Activated CD4-positive, alpha-beta T cell treated with anti-CD3 and anti-CD28 coated beads for 4 hours (primary cell): ENCODE data around the gene C6orf141.

Source experiments
- DNase-seq, 2 donors: peaks; one replicate each; pipeline ENCODE4 v3.0.0-alpha.2; 2020

Gene C6orf141

DNA sequence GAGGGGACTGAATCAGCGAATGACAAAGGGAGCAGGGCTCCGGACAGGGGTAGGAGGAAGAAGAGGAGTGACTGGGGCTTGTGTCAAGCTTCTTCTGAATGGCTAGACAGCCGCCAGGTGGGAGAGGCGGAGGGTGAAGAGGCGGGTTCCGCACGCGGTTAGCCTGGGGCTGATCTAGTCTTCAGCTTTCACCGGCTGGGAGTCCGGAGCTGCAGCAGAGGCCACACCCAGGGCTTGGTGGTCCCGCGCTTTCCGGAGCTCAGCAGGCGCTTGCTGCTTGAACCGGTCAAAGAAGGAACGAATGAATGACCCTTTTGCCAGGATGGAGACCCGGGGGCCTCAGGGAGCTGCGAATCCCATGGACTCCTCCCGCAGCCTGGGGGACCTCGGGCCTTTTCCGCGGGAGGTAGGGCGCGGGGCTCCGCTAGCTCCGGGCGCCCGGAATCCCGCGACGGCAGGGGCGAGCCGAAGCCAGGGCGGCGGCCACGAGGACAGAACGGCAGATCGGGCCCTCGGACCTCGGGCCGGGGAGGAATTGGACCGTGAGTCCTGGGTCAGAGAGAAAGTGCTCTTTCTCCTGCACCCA, at the start of gene C6orf141:
TSS of gene C6orf141 (plus strand) at position 177 of the 586 bp plus-strand sequence. CDS start at position 302, 125 bp downstream.
- no peak for DNase-seq

- DNase-seq, result no peak
Measured at GRCh38 chr6:49504666-49505065, 45.8 kb upstream of the C6orf141 start.

DNA sequence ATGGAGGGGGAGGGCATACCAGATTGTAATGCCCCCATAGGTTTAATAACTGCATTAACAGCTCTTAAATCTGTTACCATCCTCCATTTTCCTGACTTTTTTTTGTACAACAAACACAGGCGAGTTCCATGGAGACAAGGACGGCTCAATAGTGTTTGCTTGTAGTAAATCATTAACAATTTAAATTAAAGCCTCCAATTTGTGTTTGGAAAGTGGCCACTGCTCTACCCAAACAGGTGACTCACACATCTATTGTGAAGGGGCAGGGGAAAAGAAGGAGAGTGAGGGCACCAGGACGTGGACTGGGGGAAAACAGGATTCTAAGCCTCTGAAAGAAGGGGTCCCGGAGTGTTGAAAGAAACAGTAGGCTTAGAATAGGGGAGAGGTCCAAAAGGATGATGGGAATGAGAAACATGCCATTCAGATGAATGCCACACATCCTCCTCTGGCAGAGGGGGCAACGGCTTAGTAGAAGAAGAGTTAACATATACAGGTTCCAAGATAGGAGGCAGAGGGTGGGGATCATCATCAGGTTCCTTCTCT, 43.8 kb upstream of the C6orf141 start:
- no peak for DNase-seq

- no peak for DNase-seq
Measured at GRCh38 chr6:49509342-49509741, 41.1 kb upstream of the C6orf141 start.

DNA sequence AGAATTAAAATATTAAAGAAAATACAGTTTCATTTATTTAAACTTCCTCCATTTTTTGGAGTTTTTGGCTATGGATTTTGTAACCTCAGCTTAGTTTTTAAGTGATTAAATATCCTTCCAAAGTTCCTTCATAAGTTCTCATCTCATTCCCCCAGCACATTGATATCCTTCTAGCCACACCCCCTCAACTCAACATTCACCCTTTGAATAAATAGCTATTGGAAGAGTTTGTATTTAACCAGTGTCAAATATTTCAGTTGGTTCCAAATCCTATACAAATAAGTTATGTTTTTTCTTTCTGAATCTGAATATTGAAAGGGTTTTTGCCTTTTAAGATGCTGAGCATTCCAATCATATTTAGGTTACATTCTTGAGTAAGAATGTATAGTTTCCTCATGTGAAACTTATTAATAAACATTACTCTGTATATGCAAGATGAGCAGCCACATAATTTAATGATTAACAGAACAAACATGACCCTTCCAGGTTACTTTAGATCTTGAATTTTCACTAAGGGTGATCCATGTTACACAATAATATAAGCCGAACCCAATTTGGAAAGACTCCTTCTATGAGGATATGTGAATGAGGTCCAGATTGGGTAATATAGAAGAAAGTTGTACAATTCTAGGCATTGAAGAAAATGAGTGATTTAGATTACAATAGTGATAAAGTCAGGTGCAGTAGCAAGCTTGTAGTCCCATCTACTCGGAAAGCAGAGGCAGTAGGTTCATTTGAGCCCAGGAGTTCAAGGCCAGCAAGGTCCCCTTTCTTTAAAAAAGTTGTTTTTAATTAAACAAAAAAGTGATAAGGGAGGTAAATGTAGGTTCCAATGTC, 37.1 kb upstream of the C6orf141 start:
- DNase-seq, result no peak

DNA sequence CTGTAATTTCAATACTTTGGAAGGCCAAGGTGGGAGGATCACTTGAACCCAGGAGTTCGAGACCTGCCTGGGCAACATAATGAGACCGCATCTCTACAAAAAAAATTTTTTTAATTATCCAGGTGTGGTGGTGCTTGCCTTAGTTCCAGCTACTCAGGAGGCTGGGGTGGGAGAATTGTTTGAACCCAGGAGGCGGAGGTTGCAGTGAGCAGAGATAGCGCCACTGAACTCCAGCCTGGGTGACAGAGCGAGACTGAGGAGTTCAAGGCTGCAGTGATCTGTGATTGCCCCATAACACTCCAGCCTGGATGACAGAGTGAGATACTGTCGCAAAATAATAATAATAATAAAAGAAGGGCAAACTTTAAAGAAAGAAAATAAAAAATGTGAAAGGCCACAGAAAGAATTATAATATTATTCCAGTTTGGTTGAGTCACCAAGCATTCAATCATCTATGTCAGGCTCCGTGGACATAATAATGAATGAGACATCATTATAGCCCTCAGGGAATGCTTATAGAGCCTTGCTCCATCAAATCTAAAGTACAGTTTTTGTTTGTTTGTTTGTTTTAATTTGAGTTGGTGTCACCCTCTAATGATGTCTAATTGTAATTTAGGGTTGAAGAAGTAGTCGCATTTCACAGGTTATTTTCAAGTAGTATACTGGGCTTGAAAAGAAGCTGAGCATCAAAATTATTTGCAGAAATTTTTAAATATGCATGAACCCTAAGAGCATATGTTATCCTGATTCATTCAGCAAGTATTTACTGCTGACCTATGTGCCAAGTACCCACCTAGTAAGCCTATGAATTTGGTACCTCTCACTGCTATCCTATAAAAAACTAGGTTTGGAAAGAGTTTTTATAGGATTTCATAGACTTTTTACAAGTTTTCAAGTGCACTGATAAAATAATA, 35.6 kb upstream of the C6orf141 start:
- DNase-seq, result no peak

DNA sequence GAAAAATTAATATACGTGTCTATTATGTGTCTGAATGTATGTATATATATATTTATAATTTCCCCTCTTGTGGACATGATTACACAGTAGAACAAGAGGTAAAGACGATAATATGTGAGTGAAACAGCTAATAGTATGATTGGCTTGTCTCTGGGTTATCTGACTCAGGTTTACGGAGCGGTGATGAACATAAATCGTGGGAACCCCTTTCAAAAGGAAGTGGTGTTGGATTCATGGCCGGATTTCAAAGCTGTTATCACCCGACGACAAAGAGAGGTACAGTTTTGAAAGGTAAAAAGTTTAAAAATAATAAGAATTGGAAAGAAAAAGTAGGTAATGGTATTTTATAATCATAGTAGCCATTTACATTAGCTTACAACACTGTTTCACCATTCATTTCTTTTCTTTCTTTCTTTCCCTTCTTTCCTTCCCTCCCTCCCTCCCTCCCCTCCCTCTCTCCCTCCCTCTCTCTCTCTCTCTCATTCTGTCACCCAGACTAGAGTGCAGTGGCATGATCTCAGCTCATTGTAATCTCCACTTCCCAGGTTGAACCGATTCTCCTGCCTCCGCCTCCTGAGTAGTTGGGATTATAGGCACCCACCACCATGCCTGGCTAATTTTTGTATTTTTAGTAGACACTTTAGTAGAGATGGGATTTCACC, 34.9 kb upstream of the C6orf141 start:
- no peak for DNase-seq

GRCh38 chr6:49516147-49516505, 34.3 kb upstream of the C6orf141 start:
- no peak for DNase-seq

DNA sequence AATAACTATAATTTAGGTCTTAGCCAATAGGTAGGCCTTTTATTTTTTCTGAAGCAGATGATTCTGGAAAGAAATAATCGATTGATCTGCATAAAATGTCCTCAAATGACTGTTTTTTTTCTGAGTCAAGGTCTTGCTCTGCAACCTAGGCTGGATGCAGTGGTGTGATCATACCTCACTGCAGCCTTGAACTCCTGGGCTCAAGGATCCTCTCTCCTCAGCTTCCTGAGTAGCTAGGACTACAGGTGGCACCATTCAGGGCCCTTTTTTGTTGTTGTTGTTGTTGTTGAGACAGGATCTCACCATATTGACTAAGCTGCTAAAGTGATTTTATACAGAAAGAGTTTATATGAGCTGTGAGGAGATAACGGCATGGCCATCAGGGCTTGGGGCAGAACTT, 32.5 kb upstream of the C6orf141 start:
- DNase-seq, result no peak

DNA sequence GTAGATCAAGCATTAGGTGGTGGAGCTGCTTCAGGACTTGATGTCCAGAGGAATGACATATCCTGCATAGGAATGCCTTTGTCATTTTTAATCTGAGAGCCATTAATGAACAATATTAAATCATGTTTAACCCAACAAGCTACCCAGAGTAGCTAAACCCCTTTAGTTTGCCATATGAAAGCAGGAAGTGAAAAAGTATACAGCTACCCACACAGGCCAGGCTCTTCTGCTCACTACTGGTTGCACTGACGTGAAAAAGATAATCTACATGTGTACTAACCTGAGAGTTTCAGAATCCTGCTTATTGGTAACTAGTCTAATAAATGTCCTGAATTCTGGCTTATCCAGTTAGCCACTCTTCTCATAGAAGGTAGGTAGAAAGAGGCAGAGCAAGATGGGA, 30.8 kb upstream of the C6orf141 start:
- DNase-seq, result no peak

DNA sequence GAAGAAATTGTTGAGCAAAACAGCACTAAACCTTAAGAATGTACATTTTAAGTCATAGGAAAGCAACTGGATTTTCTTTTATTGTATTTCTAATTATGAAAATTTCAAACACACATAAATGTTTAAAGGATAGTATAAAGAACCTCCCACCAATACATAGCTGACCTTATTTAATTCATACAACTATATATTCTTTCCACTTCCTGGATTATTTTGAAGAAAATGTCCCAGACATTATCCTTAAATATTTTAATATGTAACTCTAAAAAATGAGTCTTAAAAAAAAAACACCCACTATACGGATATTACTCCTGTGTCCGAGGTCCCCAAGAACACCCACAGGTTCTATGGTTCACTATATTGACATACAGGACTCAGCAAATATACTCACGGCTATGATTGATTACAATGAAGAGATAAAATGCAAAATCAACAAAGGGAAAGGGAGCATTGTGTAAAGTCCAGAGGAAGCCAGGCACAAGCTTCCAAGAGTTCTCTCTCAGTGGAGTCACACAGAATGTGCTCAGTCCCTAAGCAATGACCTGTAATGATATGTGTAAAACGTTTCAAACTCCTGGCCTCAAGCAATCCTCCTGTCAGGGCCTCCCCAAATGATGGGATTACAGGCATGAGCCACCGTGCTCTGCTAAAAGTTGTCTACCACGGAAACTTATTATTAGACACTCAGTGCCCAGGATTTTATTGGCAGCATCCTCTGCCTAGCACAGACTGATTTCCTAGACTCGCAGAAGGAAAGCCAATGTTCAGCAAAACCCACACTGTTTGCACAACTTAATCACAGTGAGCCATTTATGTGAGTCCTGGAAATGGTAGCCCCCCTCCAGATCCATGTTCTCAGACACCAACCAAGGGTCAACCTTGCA, 27.5 kb upstream of the C6orf141 start:
- DNase-seq, result no peak

DNA sequence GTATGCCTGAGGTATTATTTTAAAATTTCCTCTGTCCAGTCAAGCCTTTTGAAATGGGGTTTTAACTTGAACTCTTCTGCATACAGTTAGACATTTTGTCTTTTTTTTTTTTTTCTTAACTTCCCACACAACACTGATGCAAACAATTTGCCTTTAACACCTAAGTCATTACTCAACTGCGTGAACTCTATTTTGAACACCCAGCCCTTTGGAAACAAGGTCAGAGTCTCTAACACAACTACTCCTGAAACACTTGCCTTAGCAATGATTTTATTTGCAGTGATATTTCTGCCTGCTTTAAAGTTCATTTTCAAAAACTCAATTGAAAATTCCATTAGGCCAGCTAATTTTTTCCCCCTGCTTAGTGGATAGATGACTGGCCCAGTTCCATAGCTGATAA, 26.6 kb upstream of the C6orf141 start:
- DNase-seq, result no peak

DNA sequence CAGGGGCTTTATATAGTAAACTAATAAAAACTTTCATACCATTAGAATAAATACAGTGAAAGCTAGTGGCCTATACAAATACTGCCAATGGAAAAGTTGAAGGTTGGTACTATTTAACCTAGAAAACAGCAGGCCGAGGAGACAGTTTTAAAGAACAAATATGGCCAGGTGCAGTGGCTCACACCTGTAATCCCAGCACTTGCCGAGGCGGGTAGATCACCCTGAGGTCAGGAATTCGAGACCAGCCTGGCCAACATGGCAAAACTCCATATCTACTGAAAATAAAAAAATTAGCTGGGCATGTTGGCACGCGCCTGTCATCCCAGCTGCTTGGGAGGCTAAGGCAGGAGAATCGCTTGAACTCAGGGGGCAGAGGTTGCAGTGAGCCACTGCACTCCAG, 25.9 kb upstream of the C6orf141 start:
- no peak for DNase-seq

GRCh38 chr6:49526598-49526997, 23.9 kb upstream of the C6orf141 start:
- DNase-seq, result no peak

- DNase-seq, result no peak
Measured at GRCh38 chr6:49527320-49527719, 23.1 kb upstream of the C6orf141 start.

DNA sequence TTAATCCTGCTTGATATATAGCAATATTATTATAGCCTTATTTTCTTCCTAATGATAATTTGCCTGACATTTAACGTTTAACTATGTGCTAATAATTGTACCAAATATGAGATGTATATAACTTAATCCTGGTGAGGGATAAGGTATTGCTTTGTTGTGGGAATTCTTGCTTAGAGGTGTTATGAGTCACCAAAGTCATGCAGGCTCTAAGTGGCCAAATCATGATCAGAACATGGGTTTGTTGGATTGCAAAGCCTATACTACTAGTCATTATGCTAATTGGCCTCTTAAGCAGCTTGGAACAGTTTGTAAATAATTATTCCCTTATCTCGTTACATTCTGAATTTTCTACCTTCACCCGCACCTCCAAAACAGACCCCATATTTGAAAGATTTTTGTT, 21.9 kb upstream of the C6orf141 start:
- no peak for DNase-seq

- no peak for DNase-seq
Measured at GRCh38 chr6:49530141-49530776, 20.2 kb upstream of the C6orf141 start.

DNA sequence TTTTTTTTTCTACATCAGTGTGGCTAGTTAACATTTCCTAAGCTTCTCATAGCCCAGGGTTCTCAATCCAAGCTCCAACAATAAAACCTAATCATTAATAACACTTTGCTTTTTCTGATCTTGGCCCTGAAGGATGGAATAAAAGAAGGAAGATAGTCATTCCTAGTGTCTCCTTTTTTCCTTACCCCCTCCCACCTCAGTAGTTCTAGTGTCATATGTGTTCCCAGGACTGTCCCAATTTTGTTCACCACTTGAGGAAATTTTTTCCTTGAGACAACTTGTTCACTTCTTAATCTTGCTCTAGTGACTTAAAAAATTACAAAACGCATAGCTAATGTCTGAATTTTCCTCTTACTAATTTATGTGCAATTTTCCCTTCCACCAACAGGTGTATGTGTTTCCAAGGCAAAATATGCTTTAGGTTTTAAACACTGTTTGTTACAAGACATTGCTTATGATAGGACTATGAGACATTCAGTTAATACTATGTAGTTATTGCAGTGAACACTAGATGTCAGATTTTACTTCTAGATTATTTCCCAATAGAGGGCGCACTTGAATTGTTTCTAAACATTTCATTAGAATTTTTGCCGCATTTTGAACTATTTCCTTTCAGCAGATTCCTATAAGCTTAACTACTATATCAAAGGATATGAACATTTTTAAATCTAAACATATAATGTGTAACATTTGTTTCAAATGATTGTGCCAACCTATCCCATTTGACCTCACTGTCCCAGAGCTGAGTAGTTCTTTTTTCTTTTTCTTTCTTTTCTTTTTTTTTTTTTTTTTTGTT, 18.5 kb upstream of the C6orf141 start:
- DNase-seq, result no peak

DNA sequence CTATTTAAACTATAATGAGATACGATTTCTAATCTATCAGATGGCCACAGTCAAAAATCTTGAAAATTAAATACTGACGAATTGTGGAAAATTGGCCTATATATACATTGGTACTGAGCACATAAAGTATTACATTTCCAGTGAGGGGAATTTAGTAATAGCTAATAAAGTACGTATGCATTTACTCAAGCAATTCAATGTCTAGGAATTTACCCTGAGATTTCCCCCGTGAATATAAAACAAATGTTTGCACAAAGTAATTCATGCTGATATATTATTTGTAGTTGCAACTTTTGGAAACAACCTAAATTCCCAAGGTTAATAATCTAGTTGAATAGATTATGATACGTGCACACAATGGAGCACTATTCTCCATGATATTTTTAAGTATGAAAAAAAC, 14.7 kb upstream of the C6orf141 start:
- DNase-seq, result no peak

GRCh38 chr6:49539102-49539501, 11.4 kb upstream of the C6orf141 start:
- no peak for DNase-seq
